NT2/D1 (cell line): ENCODE results near the gene CPNE5.

Experiments used
- SUZ12 ChIP-seq: IDR thresholded peaks from 2 replicates; pipeline ENCODE4 v1.6.1; 2011; ENCODE audit not compliant: insufficient read length, insufficient read depth; ENCODE audit errors: extremely low read depth
- YY1 ChIP-seq: IDR thresholded peaks from 2 replicates; pipeline ENCODE4 v1.6.1; 2011; ENCODE audit not compliant: insufficient read length, insufficient read depth

DNA sequence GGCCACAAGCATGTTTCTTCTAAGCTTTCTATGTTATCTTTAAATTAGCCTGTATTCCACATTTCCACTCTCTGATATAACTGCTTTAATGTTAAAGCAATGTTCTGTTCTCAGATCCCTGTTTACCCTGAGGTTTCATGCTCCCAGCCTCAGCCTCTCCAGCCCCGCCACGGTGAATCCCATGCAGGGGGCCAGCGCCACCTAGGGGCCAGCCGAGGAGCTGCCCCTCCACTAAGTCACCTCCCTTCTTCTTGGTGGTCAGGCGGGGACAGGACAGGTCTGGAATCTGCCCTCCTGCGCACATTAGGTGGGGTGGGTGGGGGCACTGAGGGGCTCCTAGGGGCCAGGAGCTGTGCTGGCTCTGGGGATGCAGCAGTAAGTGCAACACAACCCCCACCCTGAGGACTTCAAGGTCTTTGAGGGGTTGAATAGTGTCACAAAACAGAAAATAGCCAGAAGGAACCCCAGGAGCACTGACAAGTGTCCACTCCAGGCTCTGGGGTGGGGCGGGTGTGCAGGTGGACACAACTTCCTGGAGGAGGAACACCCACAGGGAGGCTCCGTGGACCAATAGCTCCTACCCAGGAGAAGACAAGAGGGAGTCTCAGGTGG, 80.0 kb downstream of the CPNE5 start:
- TF ChIP-seq YY1 = no peak
- TF ChIP-seq SUZ12 = no peak
